Neural progenitor cell (in vitro differentiated cells): ENCODE results near the gene GKN2. TPM values are rescaled to one million over a fixed set of nuclear protein-coding genes. Genes with fewer than 3 reads are reported as not detected.
A peak's percentile ranks its signal among the peaks of the same experiment; 100 is the strongest.

Source experiments
- DNase-seq: peaks from one replicate; pipeline ENCODE4 v3.0.0-alpha.2; 2016; ENCODE audit warnings: low spot score
- H2AFZ ChIP-seq: fragments of 200-600 bp; sonication (generic); replicated peaks from 2 replicates; pipeline ENCODE4 v1.6.1; 2016; ENCODE audit warnings: antibody characterized with exemption
- H3F3A ChIP-seq: fragments of 200-600 bp; sonication (generic); 2 replicates; pipeline ENCODE4 v1.6.1; 2016; ENCODE audit warnings: antibody characterized with exemption, low read depth
- H3K27ac ChIP-seq: fragments of 200-600 bp; sonication (generic); 2 replicates; pipeline ENCODE4 v1.5.1; 2016; ENCODE audit warnings: mild to moderate bottlenecking
- H3K27me3 ChIP-seq: fragments of 200-600 bp; sonication (generic); 2 replicates; pipeline ENCODE4 v1.6.1; 2016; ENCODE audit warnings: mild to moderate bottlenecking, moderate library complexity
- H3K36me3 ChIP-seq: fragments of 200-600 bp; sonication (generic); 2 replicates; pipeline ENCODE4 v1.5.1; 2016
- H3K4me1 ChIP-seq: fragments of 200-600 bp; sonication (generic); 2 replicates; pipeline ENCODE4 v1.6.1; 2016; ENCODE audit warnings: mixed run types
- H3K4me2 ChIP-seq: fragments of 200-600 bp; sonication (generic); 2 replicates; pipeline ENCODE4 v1.6.1; 2016
- H3K4me3 ChIP-seq: fragments of 200-600 bp; sonication (generic); 2 replicates; pipeline ENCODE4 v1.5.1; 2016
- H3K79me2 ChIP-seq: fragments of 200-600 bp; sonication (generic); 2 replicates; pipeline ENCODE4 v1.6.1; 2016; ENCODE audit warnings: low read depth
- H3K9ac ChIP-seq: fragments of 200-600 bp; sonication (generic); 2 replicates; pipeline ENCODE4 v1.6.1; 2016
- H3K9me3 ChIP-seq: fragments of 200-600 bp; sonication (generic); 2 replicates; pipeline ENCODE4 v1.5.1; 2016; ENCODE audit warnings: low read depth
- H4K20me1 ChIP-seq: fragments of 200-600 bp; sonication (generic); 2 replicates; pipeline ENCODE4 v1.6.1; 2016; ENCODE audit warnings: low read depth
- H3K27ac Mint-ChIP-seq: 3 replicates; pipeline ENCODE4 v1.8.0; 2021; ENCODE audit warnings: mixed read lengths
- H3K27me3 Mint-ChIP-seq: 2 replicates; pipeline ENCODE4 v1.8.0; 2022; ENCODE audit warnings: low read depth, mild to moderate bottlenecking, inconsistent platforms, moderate library complexity, mixed read lengths; ENCODE audit not compliant: insufficient read depth
- H3K36me3 Mint-ChIP-seq: 3 replicates; pipeline ENCODE4 v1.8.0; 2021; ENCODE audit warnings: mixed read lengths
- H3K4me1 Mint-ChIP-seq: 3 replicates; pipeline ENCODE4 v1.8.0; 2021; ENCODE audit warnings: mixed read lengths
- H3K4me3 Mint-ChIP-seq: 3 replicates; pipeline ENCODE4 v1.8.0; 2021; ENCODE audit warnings: mild to moderate bottlenecking, moderate library complexity, mixed read lengths
- H3K9me3 Mint-ChIP-seq: 3 replicates; pipeline ENCODE4 v1.8.0; 2020; ENCODE audit warnings: mixed read lengths
- CTCF ChIP-seq: fragments of 200-600 bp; sonication (generic); IDR thresholded peaks from 2 replicates; pipeline ENCODE4 v1.5.1; 2017; ENCODE audit warnings: antibody characterized with exemption, mild to moderate bottlenecking
- EZH2 ChIP-seq: fragments of 200-600 bp; sonication (generic); IDR thresholded peaks from 2 replicates; pipeline ENCODE4 v1.6.1; 2017; ENCODE audit warnings: antibody characterized with exemption, mild to moderate bottlenecking, moderate library complexity
- EZH2phosphoT487 ChIP-seq: fragments of 200-600 bp; sonication (generic); IDR thresholded peaks from 2 replicates; pipeline ENCODE4 v1.6.1; 2017; ENCODE audit warnings: antibody characterized with exemption
- total RNA-seq: library from RNA; depleted of rRNA; stranded (reverse); fragments of >200 nt; gene quantifications from 2 replicates; pipeline ENCODE4 v1.2.3, GENCODE V29; 2015; ENCODE audit warnings: low replicate concordance

GKN2 gene
- total RNA-seq, 1 donor from 2014 or later, result not detected

DNA sequence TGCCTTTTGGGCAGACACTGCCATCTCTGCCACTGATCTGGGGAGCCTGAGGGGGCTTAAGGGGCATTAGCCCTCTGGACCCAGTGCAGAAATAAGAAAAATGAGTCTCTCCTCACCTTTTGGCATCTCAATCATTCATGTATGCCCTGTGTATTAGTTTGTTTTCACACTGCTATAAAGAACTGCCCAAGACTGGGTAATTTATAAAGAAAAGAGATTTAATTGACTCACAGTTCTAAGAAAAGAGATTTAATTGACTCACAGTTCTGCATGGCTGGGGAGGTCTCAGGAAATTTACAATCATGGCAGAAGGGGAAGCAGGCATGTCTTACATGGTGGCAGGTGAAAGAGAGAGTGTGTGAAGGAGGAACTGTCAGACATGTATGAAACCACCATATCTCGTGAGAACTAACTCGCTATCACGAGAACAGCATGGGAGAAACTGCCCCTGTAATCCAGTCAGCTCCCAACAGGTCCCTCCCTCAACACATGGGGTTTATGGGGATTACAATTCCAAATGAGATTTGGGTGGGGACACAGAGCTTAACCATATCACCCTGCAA, 21.5 kb downstream of the GKN2 start:
- H3K36me3 Mint-ChIP-seq, result no peaks in the 10 kb centered on the region
- no peak for TF ChIP-seq EZH2phosphoT487
- TF ChIP-seq EZH2, result no peak
- no peak for TF ChIP-seq CTCF

DNA sequence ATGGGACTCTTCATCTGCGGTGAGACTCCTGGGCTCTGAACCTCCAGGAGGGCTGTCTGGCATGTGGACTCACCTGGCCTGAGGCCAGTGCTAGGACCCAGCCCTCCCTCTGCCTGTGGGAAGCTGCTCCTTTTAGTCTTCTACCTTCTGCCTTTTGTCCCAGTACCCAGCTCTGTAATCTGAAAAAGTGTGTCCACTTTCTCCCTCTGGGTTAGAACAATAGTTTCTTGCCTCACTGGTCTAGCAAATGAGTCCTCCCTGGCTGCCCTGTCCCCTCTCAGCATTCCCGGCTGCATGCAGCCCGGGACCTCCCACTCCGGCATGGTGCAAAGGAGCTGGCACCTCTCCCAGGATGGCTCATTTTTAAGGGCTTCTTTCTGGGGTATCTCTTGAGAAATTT, 25.9 kb downstream of the GKN2 start:
- Histone ChIP-seq H3K9me3 (no peaks in the 10 kb centered on the region), H3K36me3 (no peaks in the 10 kb centered on the region), H3K27ac (no peak overlapping the region), H3K4me2 (no peak overlapping the region), H3K79me2 (no peaks in the 10 kb centered on the region), H2AFZ (no peak overlapping the region), H3K27me3 (no peaks in the 10 kb centered on the region), H3F3A (no peaks in the 10 kb centered on the region), H3K4me1 (no peaks in the 10 kb centered on the region), H4K20me1 (no peaks in the 10 kb centered on the region), H3K9ac (no peak overlapping the region), H3K4me3 (no peak overlapping the region)
- Mint-ChIP-seq H3K36me3 (no peaks in the 10 kb centered on the region), H3K4me3 (no peak overlapping the region), H3K27ac (no peak overlapping the region), H3K9me3 (no peaks in the 10 kb centered on the region), H3K27me3 (peaks cover 2% of the 10 kb centered on the region), H3K4me1 (peaks cover 2% of the 10 kb centered on the region)
- TF ChIP-seq CTCF (no peak), EZH2 (no peak), EZH2phosphoT487 (no peak)
- no peak for DNase-seq

More for the DNA sequence above, 21.5 kb downstream of the GKN2 start:
- Histone ChIP-seq H3K4me1 (no peaks in the 10 kb centered on the region), H3K79me2 (no peaks in the 10 kb centered on the region), H3K4me2 (no peak overlapping the region), H2AFZ (no peak overlapping the region), H3K27ac (no peak overlapping the region), H3K9me3 (no peaks in the 10 kb centered on the region), H3F3A (no peaks in the 10 kb centered on the region), H3K36me3 (no peaks in the 10 kb centered on the region), H4K20me1 (no peaks in the 10 kb centered on the region), H3K4me3 (no peak overlapping the region), H3K9ac (no peak overlapping the region), H3K27me3 (no peaks in the 10 kb centered on the region)
- no peak for DNase-seq
- Mint-ChIP-seq H3K9me3 (no peaks in the 10 kb centered on the region), H3K4me1 (peaks cover 3% of the 10 kb centered on the region), H3K27ac (no peak overlapping the region), H3K4me3 (peak overlapping the region; percentile 17), H3K27me3 (no peaks in the 10 kb centered on the region)

DNA sequence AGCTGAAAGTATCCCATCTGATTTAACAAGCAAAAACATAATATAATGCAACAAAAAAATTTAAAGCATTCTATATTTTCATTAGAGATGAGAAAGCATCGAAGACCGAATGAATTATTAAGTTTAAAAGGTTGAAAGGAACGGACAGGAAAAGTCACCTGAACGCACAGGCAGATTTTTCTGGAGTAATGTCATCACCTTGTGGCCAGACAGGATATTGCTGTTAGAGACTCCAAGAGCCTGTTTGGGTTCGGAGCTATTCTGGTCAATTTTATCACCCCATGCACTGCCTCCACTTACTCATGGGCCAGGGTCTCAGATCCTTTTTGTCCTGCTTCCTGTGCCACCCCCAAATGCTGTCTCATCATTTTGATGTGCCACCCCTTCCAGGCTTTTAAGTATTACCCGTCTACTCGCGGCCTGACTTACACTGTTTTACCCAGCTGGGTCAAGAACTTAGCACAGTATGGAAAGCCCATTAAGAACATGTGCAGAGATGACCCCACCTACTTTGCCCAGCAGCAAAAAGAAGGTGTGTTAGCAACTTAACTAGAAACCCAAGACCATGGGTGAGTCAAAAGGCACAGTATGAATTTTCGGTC, 27.3 kb downstream of the GKN2 start:
- Histone ChIP-seq H3K79me2 (no peaks in the 10 kb centered on the region), H2AFZ (no peak overlapping the region), H4K20me1 (no peaks in the 10 kb centered on the region), H3K27me3 (no peaks in the 10 kb centered on the region), H3K27ac (no peak overlapping the region), H3K4me2 (no peak overlapping the region), H3K9me3 (no peaks in the 10 kb centered on the region), H3K36me3 (no peaks in the 10 kb centered on the region), H3K4me3 (no peak overlapping the region), H3K4me1 (no peaks in the 10 kb centered on the region), H3F3A (no peaks in the 10 kb centered on the region), H3K9ac (no peak overlapping the region)
- H3K27me3 Mint-ChIP-seq, result peaks cover 2% of the 10 kb centered on the region
- DNase-seq, result peak; percentile 68
- H3K4me3 Mint-ChIP-seq, result no peak overlapping the region
- H3K36me3 Mint-ChIP-seq, result no peaks in the 10 kb centered on the region
- H3K4me1 Mint-ChIP-seq, result no peaks in the 10 kb centered on the region
- no peak overlapping the region for H3K27ac Mint-ChIP-seq
- TF ChIP-seq EZH2phosphoT487 (no peak), CTCF (peak; percentile 80)
- no peaks in the 10 kb centered on the region for H3K9me3 Mint-ChIP-seq
